ENCODE measurements around the gene ENTHD1.

The ENTHD1 gene

DNA sequence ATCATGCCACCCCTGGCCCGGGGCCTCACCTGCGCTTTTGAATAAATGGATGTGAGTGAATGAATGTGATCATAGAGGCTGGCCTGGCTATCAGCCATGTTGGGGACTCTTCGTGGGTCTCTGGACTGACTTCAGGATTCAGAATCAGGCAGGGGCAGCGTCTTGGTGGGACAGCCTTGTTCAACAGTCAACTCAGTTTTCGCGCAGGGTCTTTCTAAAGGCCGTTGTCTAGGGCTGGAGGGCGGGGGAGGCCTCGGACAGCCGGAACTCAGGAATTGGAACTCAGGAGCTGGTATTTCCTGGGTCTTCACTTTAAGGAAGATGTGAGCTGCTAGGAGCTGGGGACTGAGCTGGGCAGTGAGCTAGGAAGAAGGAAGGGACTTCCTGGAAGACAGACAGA, 177.0 kb downstream of the ENTHD1 start:
- no peak for DNase-seq (ENCODE audit: low read depth in 2 of 2)

DNA sequence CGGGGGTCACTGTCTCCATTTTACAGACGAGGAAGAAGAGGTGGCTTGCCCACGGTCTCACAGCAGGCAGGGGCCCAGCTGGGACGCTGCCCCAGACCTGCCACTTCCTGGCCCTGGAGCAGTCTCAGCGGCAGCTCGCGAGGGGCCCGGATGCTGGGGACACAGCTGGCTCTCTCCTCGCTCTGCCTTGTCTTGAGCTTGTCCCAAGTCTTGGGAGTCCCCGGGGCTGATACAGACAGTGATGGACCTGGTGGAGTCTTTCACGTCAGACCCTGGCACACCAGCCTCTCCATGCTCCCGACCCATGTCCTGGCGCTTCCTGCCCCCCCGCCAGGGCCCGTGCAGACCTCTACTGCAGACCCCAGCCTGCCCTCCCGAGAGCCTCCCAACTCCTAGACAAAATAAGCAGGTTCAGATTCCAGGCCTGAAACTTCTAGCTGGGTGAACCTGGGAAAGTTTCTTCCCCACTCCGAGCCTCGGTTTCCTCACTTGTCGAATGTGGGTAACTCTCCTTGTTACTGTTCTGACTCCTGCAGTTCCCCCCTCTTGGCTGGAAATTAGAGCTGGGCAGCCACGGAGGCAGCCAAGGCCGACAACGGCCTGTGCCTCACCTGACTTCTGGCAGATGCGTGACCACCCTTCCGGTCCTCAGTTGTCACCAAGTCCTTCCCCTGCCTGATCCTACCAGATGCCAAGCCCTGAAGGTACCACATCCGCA, 177.6 kb downstream of the ENTHD1 start:
- no peak for DNase-seq (ENCODE audit: low read depth in 2 of 2)

DNA sequence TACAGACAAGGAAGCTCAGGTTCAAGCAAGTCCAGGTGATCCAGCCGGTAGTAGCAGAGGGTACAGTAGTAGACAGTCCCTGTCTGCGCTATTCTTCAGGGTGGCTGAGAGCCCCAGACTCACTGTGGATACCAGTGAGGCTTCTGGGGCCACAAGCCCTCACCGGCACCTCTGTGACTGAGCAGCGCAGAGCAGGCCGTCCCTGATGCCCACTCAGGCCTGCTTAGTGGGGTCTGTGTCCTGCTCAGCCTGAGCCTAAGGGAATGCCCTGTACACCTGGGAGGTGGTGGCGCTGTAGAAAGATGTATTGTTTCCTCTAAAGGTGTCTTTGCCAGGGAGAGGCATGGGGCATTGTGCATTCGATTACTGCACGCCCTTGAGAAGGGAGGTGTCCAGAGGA, 179.2 kb downstream of the ENTHD1 start:
- no peak for DNase-seq (ENCODE audit: low read depth in 2 of 2)

DNA sequence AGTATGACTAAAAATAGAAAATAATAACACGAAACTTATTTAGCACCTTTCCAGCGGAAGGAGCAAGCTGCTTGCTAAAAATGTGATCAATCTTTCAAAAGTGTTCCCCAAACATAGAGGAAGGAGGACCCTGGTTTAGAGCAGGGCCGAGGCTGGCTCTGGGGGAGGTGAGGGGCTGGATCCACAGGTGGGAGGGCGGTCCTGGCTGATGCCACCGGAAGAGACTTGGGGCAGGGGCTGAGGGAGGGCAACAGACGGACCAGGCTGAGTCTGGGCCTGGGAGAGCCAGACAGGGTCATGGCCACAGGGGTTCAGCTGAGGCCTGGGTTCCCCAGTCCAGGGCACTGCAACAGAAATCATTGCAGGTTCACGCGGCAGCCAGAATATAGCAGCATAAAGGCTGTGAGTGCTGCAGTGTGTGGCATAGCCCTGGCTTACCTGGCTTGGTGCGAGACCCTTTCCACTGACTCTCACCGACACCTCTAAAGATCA, 179.7 kb downstream of the ENTHD1 start:
- DNase-seq (ENCODE audit: low read depth in 2 of 2): no peak

DNA sequence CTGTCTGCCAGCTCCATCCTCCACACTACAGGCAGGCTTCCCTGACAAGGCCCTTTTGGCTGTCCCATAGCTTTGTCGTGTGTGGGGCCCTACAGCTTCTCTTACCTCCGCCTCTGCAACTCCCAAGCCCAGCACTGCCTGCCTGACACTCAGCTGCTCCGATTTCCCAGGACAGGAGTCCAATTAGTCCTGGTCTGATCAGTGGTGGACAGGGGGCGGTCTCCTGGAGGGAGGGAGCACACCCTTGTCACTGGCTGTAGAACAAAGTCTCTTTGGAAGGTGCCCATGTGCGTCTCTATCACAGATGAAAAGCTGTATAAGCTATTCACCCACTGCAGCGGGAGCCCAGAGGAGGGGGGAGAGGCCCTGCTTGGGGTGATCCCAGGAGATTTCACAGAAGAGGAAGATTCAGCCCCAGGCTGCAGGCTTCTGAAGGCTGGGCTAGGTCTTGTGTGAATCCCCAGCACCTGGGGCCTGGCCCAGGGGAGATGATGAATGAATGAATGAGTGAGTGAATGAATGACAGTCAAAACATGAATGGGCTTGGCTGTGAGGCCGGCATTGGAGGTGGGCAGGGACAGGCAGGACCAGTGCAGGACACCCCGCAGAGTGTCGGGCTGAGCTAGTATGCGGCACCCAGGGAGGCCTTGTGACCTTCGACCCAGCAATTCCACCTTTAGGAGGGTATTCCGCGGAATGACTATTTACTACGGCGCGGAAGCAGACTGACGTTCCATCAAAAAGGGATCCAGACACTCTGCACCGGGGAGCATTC, 180.6 kb downstream of the ENTHD1 start:
- no peak for DNase-seq (ENCODE audit: low read depth in 2 of 2)

DNA sequence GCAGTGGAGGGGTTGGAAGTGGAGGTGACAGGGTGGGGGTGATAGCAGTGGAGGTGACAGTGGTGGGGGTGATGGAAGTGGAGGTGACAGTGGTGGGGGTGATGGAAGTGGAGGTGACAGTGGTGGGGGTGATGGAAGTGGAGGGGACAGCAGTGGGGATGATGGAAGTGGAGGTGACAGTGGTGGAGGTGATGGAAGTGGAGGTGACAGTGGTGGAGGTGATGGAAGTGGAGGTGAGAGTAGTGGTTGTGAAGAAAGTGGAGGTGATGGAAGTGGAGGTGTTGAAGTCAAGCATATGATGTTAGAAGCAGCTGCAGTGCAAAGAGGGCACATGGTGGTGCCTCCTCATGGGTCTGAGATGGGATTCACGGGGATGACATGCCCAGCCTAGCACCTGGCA, 181.5 kb downstream of the ENTHD1 start:
- no peak for DNase-seq (ENCODE audit: low read depth in 2 of 2)

DNA sequence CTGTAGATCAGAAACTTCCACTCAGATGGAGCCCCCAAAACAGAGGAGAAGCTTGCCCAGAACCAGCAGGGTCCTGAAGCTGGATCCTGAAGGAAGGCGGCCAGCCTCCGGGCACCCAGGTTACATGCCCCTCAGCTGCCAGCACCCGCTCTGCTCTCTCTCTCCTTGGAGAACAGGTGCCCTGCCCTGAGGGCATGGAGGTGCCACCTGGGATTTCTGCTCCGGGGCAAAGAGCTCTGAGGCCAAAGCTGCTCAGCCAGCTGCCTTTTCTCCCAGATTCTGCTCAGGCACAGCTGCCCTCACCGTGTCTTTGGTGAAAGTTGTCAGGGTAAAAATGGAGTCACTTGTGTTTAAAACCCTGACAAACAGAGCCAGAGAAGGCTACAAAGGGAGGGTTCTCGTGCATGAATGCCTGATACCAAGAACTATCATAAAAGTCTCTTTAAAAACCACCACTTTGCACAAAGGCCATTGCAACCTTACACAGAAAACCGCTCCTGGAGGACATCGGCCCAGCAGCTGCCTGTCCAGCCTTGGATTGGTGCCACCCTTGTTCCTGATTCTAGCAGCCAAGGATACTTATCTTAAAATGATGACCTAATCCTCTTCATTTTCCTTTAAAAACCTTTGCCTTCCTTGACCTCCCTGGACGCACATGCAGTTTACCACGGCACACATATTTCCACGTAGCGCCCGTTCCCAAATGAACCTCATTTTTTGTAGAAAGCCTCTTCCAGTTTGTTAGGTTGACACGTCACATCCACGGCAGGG, 183.0 kb downstream of the ENTHD1 start:
- no peak for DNase-seq (ENCODE audit: low read depth in 2 of 2)

DNA sequence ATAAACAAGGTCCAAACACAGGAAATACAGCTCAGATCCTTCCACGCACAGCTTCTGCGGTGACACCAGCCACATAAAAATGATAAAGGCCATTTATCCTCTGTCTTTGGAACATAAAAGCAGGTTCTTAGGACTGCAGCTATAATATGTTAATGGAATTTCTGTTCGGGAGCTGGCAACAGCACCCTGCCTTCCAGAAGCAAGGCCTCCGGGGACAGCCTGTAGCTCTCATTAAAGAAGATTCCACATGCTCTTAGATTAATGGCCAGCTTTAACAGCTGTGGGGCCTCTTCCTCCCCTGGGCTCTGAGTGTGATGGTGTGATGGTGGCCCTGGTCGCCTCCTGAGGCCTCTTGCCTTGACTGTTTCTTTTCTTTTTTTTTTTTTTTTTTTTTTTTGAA, 185.7 kb downstream of the ENTHD1 start:
- no peak for DNase-seq (ENCODE audit: low read depth in 2 of 2)

DNA sequence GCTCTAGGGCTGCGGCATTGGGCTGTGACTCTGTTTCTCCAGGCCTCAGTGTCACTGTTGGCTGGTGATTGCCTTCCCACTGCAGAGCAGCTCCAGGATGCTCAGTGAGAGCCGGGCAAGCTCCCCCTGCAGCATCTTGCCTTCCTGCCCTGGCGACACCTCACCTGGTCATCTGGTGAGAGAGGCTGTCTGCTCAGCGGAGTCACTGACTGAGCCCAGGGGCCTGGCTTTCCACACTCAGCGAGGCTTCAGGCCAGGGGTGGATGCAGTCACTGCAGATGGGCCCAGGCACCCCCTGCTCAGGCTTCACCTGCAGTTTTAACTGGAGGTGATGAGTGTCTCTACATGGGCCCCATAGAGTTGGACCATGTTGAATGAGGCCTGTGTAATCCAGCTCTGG, 186.2 kb downstream of the ENTHD1 start:
- no peak for DNase-seq (ENCODE audit: low read depth in 2 of 2)

DNA sequence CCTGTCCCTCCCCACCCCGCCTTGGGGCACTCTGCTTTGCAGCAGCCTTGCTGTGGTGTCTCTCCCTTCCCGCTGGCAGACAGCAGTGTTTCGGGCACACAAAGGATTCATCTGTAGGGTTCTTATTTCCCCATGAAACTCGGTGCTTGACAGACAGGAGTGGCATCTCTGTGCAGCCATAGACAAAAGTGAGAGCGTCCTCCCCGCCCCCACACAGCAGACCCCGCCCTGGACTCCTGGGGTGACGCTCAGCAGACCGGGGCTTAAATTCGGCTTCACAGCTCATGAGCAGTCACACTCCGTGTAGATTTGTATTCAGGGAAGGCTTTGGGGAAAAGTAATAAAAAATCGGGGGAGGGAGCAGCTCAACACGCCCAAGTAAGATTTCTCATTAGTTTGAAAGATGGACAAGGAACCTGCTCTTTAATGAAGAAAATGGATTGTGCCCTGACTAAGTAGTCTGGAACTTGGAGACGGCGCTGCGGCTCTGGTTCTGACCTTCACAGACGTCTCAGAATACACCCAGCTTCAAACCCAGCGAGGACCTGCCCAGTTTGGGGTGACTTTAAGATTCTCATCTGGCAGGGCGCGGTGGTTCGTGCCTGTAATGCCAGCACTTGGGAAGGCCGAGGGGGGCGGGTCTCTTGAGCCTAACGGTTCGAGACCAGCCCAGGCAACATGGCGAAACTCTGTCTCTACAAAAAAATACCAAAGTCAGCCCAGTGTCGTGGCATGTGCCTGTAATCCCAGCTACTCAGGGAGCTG, 187.0 kb downstream of the ENTHD1 start:
- no peak for DNase-seq (ENCODE audit: low read depth in 2 of 2)

DNA sequence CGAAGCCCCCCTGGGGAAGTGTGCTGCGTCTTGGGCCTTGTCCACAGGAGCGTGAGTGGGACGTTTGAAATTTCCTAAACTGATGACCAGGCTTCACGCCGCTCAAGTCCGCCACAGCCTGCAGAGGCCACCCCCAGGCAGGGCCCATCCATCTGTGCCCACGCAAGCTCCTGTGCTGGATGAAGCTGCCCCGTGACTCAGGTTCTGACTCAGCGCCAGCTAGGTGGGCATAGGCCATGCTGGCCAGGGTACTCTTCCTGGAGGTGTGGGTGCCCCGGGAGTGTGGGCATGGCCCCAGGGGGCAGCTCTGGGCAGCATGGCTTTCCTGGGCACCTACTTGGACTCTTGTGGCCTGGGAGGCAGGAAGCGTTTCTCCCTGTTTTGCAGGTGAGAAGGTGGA, 188.2 kb downstream of the ENTHD1 start:
- no peak for DNase-seq (ENCODE audit: low read depth in 2 of 2)

DNA sequence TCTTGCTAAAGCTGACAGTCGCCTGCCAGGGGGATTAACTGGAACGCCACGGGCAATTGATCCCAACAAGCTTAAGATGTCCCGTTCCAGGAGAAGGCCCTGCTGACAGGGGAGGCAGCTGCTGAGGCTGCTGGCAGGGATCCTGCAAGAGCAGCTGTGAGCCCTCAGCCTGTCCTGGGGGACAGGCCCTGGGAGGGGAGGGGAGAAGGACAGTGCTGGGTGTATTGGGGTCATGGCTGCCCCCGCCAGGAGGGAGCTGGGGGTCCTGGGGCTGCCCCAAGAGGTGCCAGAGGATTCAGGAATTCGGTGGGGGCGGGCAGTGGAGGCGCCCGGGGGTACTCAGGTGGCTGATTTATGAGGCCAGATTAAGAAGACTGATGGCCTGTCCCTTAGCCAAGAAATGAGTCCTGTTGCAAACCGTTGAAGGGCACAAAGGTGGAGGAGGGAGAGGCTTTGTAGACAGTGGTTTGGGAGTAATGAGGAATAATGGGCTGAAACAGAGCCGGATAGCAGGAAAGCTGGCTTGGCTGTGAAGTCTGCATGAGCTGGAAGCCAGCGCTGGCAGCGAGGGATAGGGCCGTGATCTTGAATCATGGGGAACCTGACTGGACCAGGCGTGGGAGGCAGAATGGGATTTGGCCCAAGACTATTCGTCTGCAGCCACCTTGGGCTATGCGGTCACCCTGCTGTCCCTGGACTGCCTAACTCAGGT, 189.5 kb downstream of the ENTHD1 start:
- DNase-seq (ENCODE audit: low read depth in 2 of 2): no peak

DNA sequence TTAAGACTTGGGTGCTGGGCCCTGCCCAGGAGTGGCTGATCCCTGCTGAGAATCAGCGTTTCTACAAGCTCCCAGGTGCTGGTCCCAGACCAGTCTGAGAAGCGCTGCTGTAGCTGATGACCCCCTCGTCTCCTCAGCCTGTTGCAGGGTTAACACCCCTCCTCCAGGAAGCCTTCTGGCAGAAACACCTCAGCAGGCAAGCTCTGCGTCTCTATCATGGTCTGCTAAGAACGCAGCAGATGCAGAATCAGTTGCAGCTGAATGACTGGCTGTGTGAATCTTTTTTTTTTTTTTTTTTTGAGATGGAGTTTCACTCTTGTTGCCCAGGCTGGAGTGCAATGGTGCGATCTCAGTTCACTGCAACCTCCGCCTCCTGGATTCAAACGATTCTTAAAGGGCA, 190.5 kb downstream of the ENTHD1 start:
- no peak for DNase-seq (ENCODE audit: low read depth in 2 of 2)

DNA sequence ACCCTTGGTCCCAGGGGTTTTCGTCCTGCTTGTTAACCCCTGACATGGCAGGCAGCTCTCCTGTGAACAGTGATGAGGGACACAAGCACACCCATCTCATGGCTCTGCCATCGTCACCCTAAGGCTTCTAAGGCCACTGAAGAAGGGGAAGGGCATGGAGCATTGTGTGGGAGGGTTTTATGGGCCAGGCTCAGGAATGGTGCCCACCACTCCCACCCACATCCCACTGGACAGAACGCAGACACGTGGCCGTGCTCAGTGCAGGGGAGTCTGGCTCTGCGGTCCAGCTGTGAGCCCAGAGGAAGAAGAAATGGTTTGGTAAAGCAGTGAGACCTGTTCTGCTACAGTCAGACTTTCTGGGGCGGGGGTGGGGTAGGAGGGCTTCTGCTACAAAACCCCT, 193.0 kb downstream of the ENTHD1 start:
- DNase-seq (ENCODE audit: low read depth in 2 of 2): no peak

DNA sequence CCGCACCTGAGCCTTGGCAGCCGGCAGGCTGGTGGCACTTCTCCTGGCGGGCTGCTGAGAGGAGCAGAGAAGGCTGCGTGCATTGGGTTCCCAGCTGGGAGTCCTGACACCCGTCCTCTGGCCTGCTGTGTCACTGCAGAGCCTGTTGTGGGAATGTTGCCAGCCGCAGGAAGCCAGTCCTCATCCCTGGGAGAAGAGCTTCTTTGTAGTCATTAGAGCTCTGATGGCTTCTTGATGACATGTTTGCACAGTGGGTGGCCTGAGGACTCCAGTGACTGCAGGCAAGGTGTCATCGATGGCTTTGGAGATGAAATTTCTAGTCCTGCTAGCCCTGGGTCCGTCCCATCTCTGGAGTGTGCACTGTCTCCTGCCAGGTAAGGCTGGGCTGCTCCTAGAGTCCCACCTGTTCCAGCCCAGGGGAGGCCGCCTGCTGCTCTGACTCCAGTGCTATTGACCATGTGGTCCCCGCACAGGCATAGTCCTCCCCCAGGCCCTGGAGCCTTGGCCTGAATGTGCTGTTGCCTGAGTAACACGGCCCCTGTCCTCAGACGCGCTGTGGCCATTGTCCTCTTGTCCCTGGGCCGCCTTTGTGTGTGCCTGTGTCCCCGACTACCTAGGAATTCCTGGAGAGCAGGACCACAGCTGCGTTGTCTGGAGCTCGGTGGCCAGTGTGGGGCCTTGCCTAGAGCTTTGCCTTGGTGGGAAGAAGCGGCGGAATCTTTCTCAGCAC, 193.8 kb downstream of the ENTHD1 start:
- DNase-seq (ENCODE audit: low read depth in 2 of 2): no peak

DNA sequence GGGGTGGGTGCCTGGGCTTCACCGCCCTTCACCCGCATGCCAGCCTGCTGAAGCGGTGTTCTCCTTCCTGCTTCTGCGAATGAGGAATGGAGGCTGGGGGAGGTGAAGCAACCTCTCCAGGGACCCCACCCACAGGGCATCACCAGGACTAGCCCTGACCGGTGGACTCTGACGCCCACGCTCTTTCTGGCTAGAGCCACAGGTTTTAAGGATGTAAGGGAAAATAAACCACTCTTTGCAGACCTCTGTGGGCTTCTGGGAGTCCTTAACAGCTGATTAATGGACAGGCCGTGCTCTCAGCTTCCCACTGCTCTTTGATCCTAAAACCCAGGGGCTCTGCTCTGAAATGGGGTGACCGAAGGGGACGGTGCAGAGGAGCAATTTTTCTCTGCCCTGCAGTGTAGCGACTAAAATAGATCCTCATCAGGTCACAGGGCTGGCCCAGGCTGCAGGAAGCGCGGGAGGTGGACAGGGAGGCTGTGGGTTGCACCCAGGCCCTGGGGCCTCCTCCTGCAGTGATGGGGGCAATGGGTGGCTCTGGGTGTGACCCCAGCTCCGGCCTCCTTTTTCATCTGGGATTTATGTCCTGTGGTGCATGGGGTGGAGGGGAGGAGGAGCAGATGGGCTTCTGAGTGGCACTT, 195.7 kb downstream of the ENTHD1 start:
- DNase-seq (ENCODE audit: low read depth in 2 of 2): no peak

DNA sequence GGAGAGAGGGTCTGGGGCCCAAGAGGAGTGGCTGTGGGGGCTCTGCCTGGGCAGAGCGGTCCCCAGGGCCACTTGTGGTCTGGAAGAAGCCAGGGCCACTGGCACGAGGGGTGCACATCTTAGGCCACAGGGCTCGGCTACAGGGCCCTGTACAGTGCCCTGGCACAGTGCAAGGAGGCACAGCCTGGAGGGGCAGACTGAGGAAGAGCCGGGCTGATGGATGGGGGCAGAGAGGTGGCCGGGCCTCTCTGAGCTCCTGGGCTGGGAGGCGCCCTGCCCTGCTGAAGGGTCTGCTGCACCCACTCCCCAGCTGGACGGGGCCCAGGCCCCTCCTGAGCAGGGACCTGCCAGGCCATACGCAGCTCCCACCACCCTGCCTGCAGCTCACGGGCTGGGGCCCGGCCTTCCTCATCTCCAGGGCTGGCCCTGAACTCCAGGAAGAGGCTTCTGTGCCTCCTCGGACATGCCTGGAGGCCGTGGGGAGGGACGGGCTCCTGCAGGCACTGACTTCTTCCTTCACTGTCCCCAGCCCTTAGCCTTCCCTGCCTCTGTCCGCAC, 199.5 kb downstream of the ENTHD1 start:
- no peak for DNase-seq (ENCODE audit: low read depth in 2 of 2)
